ENCODE results near the gene DCTN3.

Gene DCTN3

DNA sequence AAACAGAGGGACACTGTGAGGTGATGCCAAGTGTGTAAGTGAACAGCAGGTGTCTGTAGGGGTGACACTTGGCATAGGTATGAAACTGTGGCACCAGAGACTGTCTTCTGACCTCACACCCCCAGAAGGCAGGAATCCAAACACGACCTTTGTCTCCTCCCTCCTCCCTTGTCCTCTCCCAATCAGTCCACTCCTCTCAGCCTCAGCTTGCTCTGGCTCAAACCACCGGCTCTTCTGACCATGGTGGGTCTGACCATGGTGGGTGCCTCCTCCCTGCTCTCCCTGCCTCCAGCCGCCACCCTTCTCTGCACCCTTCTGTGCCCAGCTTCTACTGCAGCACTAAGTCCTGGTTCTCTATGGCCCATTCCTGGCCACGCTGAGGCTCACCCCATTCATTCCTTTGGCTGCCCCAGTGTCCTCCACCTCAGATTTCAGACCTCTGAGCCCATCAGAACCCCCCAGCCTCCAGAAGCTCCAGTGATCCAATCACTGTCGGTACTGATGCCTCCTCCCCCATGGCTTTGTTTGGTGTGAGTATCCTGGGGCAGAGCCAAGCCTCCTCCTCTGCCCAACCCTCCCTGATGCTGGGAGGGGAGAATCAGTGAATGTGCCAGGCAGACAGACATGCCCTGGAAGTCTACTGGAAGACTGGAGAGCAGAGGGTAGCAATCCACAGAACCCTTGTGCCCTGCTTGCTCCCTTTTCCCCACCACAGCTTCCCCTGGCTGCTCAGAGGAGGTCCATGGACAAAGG, 10.3 kb upstream of the DCTN3 start:
- TF ChIP-seq, protein P1, sequence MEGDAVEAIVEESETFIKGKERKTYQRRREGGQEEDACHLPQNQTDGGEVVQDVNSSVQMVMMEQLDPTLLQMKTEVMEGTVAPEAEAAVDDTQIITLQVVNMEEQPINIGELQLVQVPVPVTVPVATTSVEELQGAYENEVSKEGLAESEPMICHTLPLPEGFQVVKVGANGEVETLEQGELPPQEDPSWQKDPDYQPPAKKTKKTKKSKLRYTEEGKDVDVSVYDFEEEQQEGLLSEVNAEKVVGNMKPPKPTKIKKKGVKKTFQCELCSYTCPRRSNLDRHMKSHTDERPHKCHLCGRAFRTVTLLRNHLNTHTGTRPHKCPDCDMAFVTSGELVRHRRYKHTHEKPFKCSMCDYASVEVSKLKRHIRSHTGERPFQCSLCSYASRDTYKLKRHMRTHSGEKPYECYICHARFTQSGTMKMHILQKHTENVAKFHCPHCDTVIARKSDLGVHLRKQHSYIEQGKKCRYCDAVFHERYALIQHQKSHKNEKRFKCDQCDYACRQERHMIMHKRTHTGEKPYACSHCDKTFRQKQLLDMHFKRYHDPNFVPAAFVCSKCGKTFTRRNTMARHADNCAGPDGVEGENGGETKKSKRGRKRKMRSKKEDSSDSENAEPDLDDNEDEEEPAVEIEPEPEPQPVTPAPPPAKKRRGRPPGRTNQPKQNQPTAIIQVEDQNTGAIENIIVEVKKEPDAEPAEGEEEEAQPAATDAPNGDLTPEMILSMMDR (IDR thresholded peaks at IDR 0.05) = no peak
- no peaks in the 10 kb centered on the region for H3K27me3 ChIP-seq (ENCODE audit: control insufficient read depth, insufficient read depth, low read length)
- H3K9ac ChIP-seq = no peak overlapping the region
- H3K4me2 ChIP-seq (ENCODE audit: low read length) = no peak overlapping the region
- H3K79me2 ChIP-seq = no peaks in the 10 kb centered on the region
- H3K4me1 ChIP-seq = peaks cover 3% of the 10 kb centered on the region
- H3K27ac ChIP-seq = no peak overlapping the region
- H2AFZ ChIP-seq = no peak overlapping the region
- H3K9me3 ChIP-seq (ENCODE audit: control insufficient read depth, low read length) = no peaks in the 10 kb centered on the region
- H3K36me3 ChIP-seq (ENCODE audit: control insufficient read depth, insufficient read depth, low read length) = no peaks in the 10 kb centered on the region
- H3K4me3 ChIP-seq (ENCODE audit: low read depth, low read length) = no peak overlapping the region

DNA sequence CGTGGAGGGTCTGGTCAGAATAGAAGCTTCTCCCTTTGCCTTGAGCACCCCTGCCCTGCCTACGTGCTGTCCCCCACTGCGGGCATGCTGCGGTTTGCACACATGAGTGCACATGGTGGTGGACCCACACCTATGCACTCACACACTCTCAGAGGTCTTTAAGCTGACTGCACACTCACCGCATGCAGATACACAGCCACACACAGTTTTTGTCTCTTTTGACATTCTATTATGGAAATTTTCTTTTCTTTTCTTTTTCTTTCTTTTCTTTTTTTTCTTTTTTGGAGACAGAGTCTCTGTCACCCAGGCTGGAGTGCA, 9.2 kb upstream of the DCTN3 start:
- TF ChIP-seq, protein P1 (IDR thresholded peaks at IDR 0.05) = no peak
- H2AFZ ChIP-seq = no peak overlapping the region
- peak overlapping the region; percentile 77 for H3K4me2 ChIP-seq (ENCODE audit: low read length)
- H3K27ac ChIP-seq = no peak overlapping the region
- no peaks in the 10 kb centered on the region for H3K27me3 ChIP-seq (ENCODE audit: control insufficient read depth, insufficient read depth, low read length)
- no peaks in the 10 kb centered on the region for H3K79me2 ChIP-seq
- H3K4me1 ChIP-seq = peaks cover 3% of the 10 kb centered on the region
- H3K9me3 ChIP-seq (ENCODE audit: control insufficient read depth, low read length) = no peaks in the 10 kb centered on the region
- H3K4me3 ChIP-seq (ENCODE audit: low read depth, low read length) = peak overlapping the region; percentile 35
- no peak overlapping the region for H3K9ac ChIP-seq
- no peaks in the 10 kb centered on the region for H3K36me3 ChIP-seq (ENCODE audit: control insufficient read depth, insufficient read depth, low read length)

DNA sequence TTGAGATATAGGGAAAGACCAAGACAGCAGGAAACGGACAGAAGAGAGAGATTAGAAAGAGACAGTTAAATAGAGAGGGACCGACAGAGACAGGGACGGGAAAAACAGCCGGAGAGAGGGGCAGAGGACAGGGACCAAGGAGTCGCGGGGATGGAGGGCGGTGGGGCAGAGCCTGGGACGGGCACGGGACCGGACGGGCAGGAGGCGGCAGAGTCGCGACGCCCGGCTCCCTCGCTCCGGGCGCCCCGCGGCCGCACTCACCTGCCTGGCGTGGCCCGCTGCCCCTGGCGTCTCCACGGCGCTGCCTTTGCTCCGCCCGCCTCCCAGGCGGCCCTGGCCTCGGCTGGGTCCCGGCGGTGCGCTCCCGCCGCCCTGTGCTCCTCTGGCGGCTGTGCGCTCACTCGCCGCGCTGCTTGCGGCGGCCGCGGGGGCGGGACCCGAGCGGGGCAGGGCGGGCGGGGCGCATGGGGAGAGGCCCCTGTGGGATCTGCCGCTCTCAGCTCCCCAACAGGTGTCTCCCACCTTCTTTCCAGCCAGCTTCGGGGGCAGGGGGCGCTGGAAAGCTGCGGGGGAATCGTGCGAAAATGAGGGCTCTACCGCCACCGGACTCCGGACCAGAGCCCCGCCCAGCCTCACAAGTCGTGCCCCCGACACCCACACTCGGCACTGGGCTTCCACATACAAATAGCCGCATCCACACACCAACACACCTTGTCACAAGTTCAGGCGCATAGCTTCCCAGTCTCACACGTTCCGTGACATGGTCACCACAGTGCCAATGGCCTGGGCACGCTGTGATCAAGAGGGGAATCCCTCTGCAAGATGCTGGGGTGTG, 8.6 kb upstream of the DCTN3 start, which contains the start of gene ARID3C:
TSS of gene ARID3C (minus strand) at position 411 of the 835 bp plus-strand sequence. CDS start 1,052 bp downstream, outside the sequence.
- Histone ChIP-seq H3K4me2 (ENCODE audit: low read length) (peak within 1 kb of the TSS; percentile 77), H3K9me3 (ENCODE audit: control insufficient read depth, low read length) (no peaks in the 10 kb centered on the region), H3K4me3 (ENCODE audit: low read depth, low read length) (peak within 1 kb of the TSS; percentile 35), H3K36me3 (ENCODE audit: control insufficient read depth, insufficient read depth, low read length) (no peaks in the 10 kb centered on the region), H3K79me2 (no peaks in the 10 kb centered on the region), H3K27me3 (ENCODE audit: control insufficient read depth, insufficient read depth, low read length) (no peaks in the 10 kb centered on the region), H3K27ac (no peak within 1 kb of the TSS), H3K4me1 (peaks cover 3% of the 10 kb centered on the region), H2AFZ (peak within 1 kb of the TSS; percentile 64), H3K9ac (no peak within 1 kb of the TSS)
- TF ChIP-seq, protein P1 (IDR thresholded peaks at IDR 0.05) = no peak

DNA sequence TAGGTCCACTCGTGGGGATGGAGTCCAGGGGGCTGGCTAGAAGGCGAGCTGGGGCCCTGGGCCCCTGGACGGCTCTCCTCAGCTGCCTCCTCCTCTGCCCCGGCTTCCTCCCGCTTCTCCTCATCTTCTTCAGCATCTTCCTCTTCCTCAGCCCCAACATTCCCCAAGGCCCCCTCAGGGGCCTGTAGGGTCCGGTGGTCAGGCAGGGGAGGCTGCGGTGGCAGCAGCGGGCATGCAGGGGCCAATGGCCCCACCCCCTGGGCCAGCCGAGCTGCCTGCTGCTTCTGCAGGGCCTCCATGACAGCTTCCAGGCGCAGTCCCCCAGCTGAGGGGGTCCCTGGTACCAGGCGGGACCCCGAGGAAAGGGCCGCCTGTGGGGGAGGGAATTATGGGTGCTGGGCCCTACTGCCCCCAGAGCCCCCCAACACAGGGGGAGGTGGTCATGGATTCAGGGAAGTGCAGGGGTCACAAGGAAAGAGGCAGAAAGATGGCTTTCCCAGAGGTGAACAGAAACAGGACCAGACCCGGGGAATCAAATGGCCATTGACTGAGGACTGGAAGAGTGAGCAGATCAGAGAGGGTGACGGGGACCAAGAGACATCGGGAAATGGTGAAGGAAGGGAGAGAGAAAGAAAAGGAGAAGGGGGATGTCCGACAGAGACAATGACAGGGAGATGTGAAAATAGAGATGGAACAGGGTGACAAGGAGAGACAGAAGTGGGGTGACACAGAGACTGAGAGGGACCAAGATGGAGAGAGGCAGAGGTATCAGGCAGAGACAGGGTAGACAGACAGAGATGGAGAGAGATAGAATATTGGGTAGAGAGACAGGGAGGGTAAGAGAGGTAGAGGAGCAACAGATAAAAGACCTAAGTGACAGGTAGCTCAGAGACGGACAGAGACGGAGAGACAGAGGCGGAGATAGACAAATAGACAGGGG, 7.7 kb upstream of the DCTN3 start:
- H3K27me3 ChIP-seq (ENCODE audit: control insufficient read depth, insufficient read depth, low read length) = no peaks in the 10 kb centered on the region

More for the DNA sequence above, 7.7 kb upstream of the DCTN3 start:
- Histone ChIP-seq H3K4me3 (ENCODE audit: low read depth, low read length) (peak overlapping the region; percentile 35), H3K36me3 (ENCODE audit: control insufficient read depth, insufficient read depth, low read length) (no peaks in the 10 kb centered on the region), H3K9ac (no peak overlapping the region), H3K9me3 (ENCODE audit: control insufficient read depth, low read length) (no peaks in the 10 kb centered on the region), H3K4me1 (peaks cover 3% of the 10 kb centered on the region), H3K4me2 (ENCODE audit: low read length) (peak overlapping the region; percentile 77), H2AFZ (peak overlapping the region; percentile 64), H3K27ac (no peak overlapping the region), H3K79me2 (no peaks in the 10 kb centered on the region)
- TF ChIP-seq, protein P1 (IDR thresholded peaks at IDR 0.05) = no peak

Measured in parathyroid adenoma (tissue), 2 donors.